Spleen (tissue), 7 donors: ENCODE results near the gene RABL6.
"Not testable (repeated sequence)": the region's sequence is repeated elsewhere in the genome, so short reads cannot be mapped to it uniquely, and the experiment has no call there.

Experiments
- CTCF ChIP-seq, 11 experiments: fragments of 200-600 bp in 7 of 11; fragments of 450-650 bp in 4 of 11; sonication (generic) in 4 of 11; IDR thresholded peaks in 8 of 11; conservative IDR thresholded peaks in 3 of 11; 1 replicate in 7 of 11; 2 replicates in 4 of 11; pipeline versions ENCODE4 v1.4.0 to v1.8.0; 2016 to 2021; ENCODE audit warnings: antibody characterized with exemption in 11 of 11, inconsistent platforms in 4 of 11, mild to moderate bottlenecking in 1 of 11
- POLR2A ChIP-seq, 3 donors: fragments of 450-650 bp; IDR thresholded peaks; one replicate each; pipeline ENCODE4 v1.5.1; 2017; ENCODE audit warnings: antibody characterized with exemption in 3 of 3, mild to moderate bottlenecking in 1 of 3
- donor health status: DM: no; HTN: no; CAD: no; lungs with moderate emphysema.
- donor health status: DM: no; HTN: no; CAD: no.
- donor health status: DM: no; HTN: no; CAD: no.

GRCh38 chr9:136842380-136842948, 34.7 kb downstream of the RABL6 start, which contains the start of gene AJM1:
- TF ChIP-seq CTCF (IDR thresholded peaks at IDR 0.05 in 8 of 11, conservative IDR thresholded peaks at IDR 0.05 in 3 of 11) = peak; percentile 70 to 97 (median 93)
- not testable (repeated sequence) for TF ChIP-seq POLR2A (IDR thresholded peaks at IDR 0.05)
